NT2/D1 (cell line): ENCODE data around the gene ALDH3B2.

Experiments used
- YY1 ChIP-seq: IDR thresholded peaks from 2 replicates; pipeline ENCODE4 v1.6.1; 2011; ENCODE audit not compliant: insufficient read length, insufficient read depth
- ZNF274 ChIP-seq: IDR thresholded peaks from 2 replicates; pipeline ENCODE4 v1.6.1; 2011; ENCODE audit warnings: mild to moderate bottlenecking, low read depth, low read length

DNA sequence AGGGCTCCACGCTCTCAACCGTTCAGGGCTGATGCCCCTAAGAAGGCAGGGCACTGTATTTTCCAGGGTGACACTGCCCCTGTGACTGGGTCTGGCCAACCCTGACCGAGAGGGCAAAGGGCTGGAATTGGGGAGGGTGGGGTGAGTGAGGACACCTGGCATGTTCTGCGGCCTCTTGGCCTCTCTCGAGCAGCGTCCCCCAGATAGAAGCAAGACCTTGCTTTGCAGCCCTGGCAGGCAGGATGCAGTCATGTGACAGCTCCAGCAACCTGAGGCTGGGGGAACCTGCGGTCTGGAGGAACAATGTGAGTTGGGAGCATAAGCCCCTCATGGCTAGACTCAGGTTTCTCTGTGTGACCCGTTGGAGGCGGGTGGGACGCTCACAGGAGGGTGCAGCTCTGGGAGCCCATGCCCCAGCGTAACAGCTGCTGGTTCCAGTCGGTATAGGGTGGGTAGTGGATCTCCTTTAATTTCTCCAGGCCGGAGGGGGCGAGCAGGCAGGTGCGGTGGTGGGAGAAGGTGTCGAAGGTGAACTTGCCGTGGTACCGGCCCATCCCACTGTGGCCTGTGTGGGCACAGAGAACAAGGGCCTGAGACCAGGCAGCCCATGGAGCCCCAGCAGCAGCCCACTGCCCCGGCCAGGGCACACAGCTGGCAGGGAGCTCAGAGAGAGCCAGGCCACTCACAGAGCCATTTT, 11.4 kb downstream of the ALDH3B2 start:
- no peak for TF ChIP-seq ZNF274
- no peak for TF ChIP-seq YY1
